GM21737 (cell line): ENCODE data around the gene HSPD1.
"Not testable (repeated sequence)": the region's sequence is repeated elsewhere in the genome, so short reads cannot be mapped to it uniquely, and the experiment has no call there.

Experiments used
- ATAC-seq: cut with Tn5 transposase; IDR thresholded peaks from one replicate; pipeline ENCODE4 v1.9.1; 2021; ENCODE audit warnings: mild to moderate bottlenecking, moderate library complexity; ENCODE audit not compliant: unreplicated experiment

HSPD1 gene

GRCh38 chr2:197497326-197497725, 2.3 kb downstream of the HSPD1 start:
- no peak for ATAC-seq

GRCh38 chr2:197496695-197497094, 2.9 kb downstream of the HSPD1 start:
- no peak for ATAC-seq

- ATAC-seq = no peak
These were observed 4.1 kb downstream of the HSPD1 start for GRCh38 chr2:197495433-197496134.

GRCh38 chr2:197487385-197487784, 12.3 kb downstream of the HSPD1 start:
- no peak for ATAC-seq

- ATAC-seq = no peak
These were observed 13.5 kb downstream of the HSPD1 start for GRCh38 chr2:197486175-197486574.

GRCh38 chr2:197484248-197484647, 15.4 kb downstream of the HSPD1 start:
- not testable (repeated sequence) for ATAC-seq

GRCh38 chr2:197480165-197481036, 19.2 kb downstream of the HSPD1 start:
- ATAC-seq = no peak

- ATAC-seq = no peak
These were observed 21.8 kb downstream of the HSPD1 start for GRCh38 chr2:197477797-197478196.

GRCh38 chr2:197472166-197472565, 27.5 kb downstream of the HSPD1 start:
- ATAC-seq = no peak

GRCh38 chr2:197464175-197464574, 35.5 kb downstream of the HSPD1 start:
- ATAC-seq = no peak

- ATAC-seq = no peak
These were observed 38.6 kb downstream of the HSPD1 start for GRCh38 chr2:197461057-197461456.

- no peak for ATAC-seq
These were observed 39.0 kb downstream of the HSPD1 start for GRCh38 chr2:197460649-197461048.

GRCh38 chr2:197455428-197455827, 44.2 kb downstream of the HSPD1 start:
- no peak for ATAC-seq

GRCh38 chr2:197454923-197455322, 44.7 kb downstream of the HSPD1 start:
- no peak for ATAC-seq

- ATAC-seq = peak; percentile 25
These were observed 45.7 kb downstream of the HSPD1 start for GRCh38 chr2:197453914-197454398.

GRCh38 chr2:197453123-197453913, 46.3 kb downstream of the HSPD1 start, which contains the start of gene COQ10B:
Gene COQ10B, plus strand, starts transcription at chr2:197453552. Its CDS starts 9 bp downstream, at chr2:197453561.
- ATAC-seq = peak; percentile 92

GRCh38 chr2:197452754-197453122, 46.9 kb downstream of the HSPD1 start:
- no peak for ATAC-seq

GRCh38 chr2:197450935-197451358, 48.7 kb downstream of the HSPD1 start:
- not testable (repeated sequence) for ATAC-seq

- no peak for ATAC-seq
These were observed 49.2 kb downstream of the HSPD1 start for GRCh38 chr2:197450465-197450864.

GRCh38 chr2:197446844-197447243, 52.8 kb downstream of the HSPD1 start:
- ATAC-seq = no peak

GRCh38 chr2:197445746-197446145, 53.9 kb downstream of the HSPD1 start:
- ATAC-seq = no peak
